Islet of Langerhans (tissue), 1 donor: Measurements from ENCODE around the gene GRID1.

Experiments
- FAIRE-seq: peaks from one replicate; lab custom pipeline; 2011; peaks lifted over from hg19 to GRCh38; lab: Jason Lieb, UNC

GRID1 gene

GRCh38 chr10:86336341-86336740 is 30.3 kb downstream of the GRID1 start:
- FAIRE-seq: no peak

GRCh38 chr10:86335831-86336230 is 30.8 kb downstream of the GRID1 start:
- no peak for FAIRE-seq

GRCh38 chr10:86335257-86335656 is 31.3 kb downstream of the GRID1 start:
- no peak for FAIRE-seq

- no peak for FAIRE-seq
These were observed 32.0 kb downstream of the GRID1 start for GRCh38 chr10:86334488-86335085.

GRCh38 chr10:86333826-86334487 is 32.6 kb downstream of the GRID1 start:
- FAIRE-seq: no peak

- no peak for FAIRE-seq
These were observed 34.7 kb downstream of the GRID1 start for GRCh38 chr10:86331861-86332260.

GRCh38 chr10:86330778-86331763 is 35.5 kb downstream of the GRID1 start:
- no peak for FAIRE-seq

GRCh38 chr10:86329896-86330680 is 36.5 kb downstream of the GRID1 start:
- FAIRE-seq: no peak

- no peak for FAIRE-seq
These were observed 37.4 kb downstream of the GRID1 start for GRCh38 chr10:86329093-86329710.

GRCh38 chr10:86327954-86328725 is 38.5 kb downstream of the GRID1 start:
- FAIRE-seq: no peak

- FAIRE-seq: no peak
These were observed 41.4 kb downstream of the GRID1 start for GRCh38 chr10:86325158-86325557.

- FAIRE-seq: no peak
These were observed 45.0 kb downstream of the GRID1 start for GRCh38 chr10:86321568-86321967.

- FAIRE-seq: no peak
These were observed 46.9 kb downstream of the GRID1 start for GRCh38 chr10:86319676-86320075.

GRCh38 chr10:86317949-86318725 is 48.5 kb downstream of the GRID1 start:
- FAIRE-seq: no peak

- FAIRE-seq: no peak
These were observed 49.6 kb downstream of the GRID1 start for GRCh38 chr10:86316990-86317389.

- FAIRE-seq: no peak
These were observed 50.2 kb downstream of the GRID1 start for GRCh38 chr10:86316274-86316835.

- no peak for FAIRE-seq
These were observed 51.0 kb downstream of the GRID1 start for GRCh38 chr10:86315549-86315942.

GRCh38 chr10:86314616-86315548 is 51.7 kb downstream of the GRID1 start:
- FAIRE-seq: no peak

- no peak for FAIRE-seq
These were observed 53.0 kb downstream of the GRID1 start for GRCh38 chr10:86313621-86314041.
